ENCODE data around the gene HYDIN. TPM values are rescaled to one million over a fixed set of nuclear protein-coding genes. Genes with fewer than 3 reads are reported as not detected.
A peak's percentile ranks its signal among the peaks of the same experiment; 100 is the strongest.
"Not testable (repeated sequence)": the region's sequence is repeated elsewhere in the genome, so short reads cannot be mapped to it uniquely, and the experiment has no call there.

Gene HYDIN
- total and polyA plus RNA-seq, 12 donors: 0.04 to 3.1 (median 1.8) TPM

DNA sequence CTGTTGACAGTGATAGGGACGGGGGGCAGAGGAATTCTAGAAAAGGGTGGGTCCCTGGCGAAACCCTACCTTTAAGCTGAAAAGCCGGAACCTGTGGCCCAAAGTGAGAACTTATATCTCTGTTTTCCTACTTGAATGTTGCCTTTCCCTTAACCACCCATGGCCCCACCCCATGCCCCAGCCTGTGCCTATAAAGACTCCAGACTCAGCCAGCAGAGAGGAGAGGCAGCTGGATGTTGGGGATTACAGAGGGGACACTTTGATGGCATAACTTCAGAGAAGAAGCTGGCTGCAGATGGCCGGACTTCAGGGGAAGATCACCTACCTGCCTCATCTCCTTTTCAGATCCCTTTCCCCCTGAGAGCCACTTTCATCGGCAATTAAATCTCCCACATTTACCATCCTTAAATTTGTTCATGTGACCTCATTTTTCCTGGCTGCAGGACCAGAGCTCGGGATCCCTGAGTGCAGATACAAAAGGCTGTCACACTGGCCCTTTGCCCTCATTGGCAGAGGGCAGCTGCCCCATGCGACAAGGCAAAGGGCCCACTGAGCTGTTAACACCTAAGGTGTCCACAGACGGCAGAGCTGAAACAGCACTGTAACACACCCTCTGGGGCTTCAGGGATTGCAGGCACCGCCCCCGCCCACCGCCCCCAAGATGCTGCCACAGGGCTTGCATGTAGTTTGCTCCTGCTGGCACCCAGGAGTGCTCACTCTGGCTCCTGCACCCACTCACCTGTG, 191.0 kb downstream of the HYDIN start:
- WGBS, 2 donors: 75 to 80% methylated on average over 8 to 10 of the region's 11 CpGs
- DNase-seq (peak in 1 of 2 donors; percentile 18), ATAC-seq (peak in 5 of 8 donors; percentile 39 to 71 (median 63))
- intact Hi-C loops (cut with DNase I); H3K36me3 ChIP-seq; H3K27ac ChIP-seq; H3K4me3 ChIP-seq; H3K27me3 ChIP-seq; H3K9me3 ChIP-seq; H3K4me1 ChIP-seq: not testable (repeated sequence)

DNA sequence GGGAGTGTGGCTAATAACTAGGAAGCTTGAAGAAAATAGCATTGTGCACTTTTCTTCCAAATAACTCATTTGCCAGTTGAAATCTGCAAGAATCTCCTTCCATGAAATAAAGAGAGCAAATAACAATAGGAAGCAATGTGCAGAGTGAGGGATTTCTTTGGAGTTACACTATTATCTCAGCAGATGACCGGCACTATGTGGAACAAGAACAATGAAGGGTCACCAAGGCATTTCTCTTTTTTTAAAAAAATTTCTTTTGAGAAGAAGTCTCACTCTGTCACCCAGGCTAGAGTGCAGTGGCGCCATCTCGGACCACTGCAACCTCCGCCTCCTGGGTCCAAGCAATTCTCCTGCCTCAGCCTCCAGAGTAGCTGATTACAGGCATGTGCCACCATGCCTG, 192.1 kb downstream of the HYDIN start:
- H3K9me3 ChIP-seq; ATAC-seq; DNase-seq; H3K27ac ChIP-seq; H3K4me3 ChIP-seq; H3K27me3 ChIP-seq; H3K36me3 ChIP-seq; intact Hi-C loops (cut with DNase I); H3K4me1 ChIP-seq: not testable (repeated sequence)
- 88 to 93% methylated on average over 3 to 4 of the region's 4 CpGs for WGBS, 2 donors

GRCh38 chr16:71037987-71038386, 192.5 kb downstream of the HYDIN start:
- H3K4me3 ChIP-seq; H3K36me3 ChIP-seq; H3K4me1 ChIP-seq; H3K9me3 ChIP-seq; H3K27ac ChIP-seq; DNase-seq; intact Hi-C loops (cut with DNase I); H3K27me3 ChIP-seq; ATAC-seq: not testable (repeated sequence)
- WGBS, 2 donors: 68 to 71% methylated on average over 6 of the region's 6 CpGs

- ATAC-seq; H3K4me1 ChIP-seq; H3K4me3 ChIP-seq; H3K9me3 ChIP-seq; intact Hi-C loops (cut with DNase I); H3K27me3 ChIP-seq; DNase-seq; H3K27ac ChIP-seq; H3K36me3 ChIP-seq: not testable (repeated sequence)
- 36 to 40% methylated on average over 7 of the region's 8 CpGs for WGBS, 2 donors
Observed at GRCh38 chr16:71028032-71028727, 202.3 kb downstream of the HYDIN start.

- WGBS, 2 donors: 33 to 36% methylated on average over 1 of the region's 8 CpGs
- H3K27me3 ChIP-seq; ATAC-seq; H3K4me3 ChIP-seq; H3K27ac ChIP-seq; DNase-seq; H3K9me3 ChIP-seq; intact Hi-C loops (cut with DNase I); H3K4me1 ChIP-seq; H3K36me3 ChIP-seq: not testable (repeated sequence)
Observed at GRCh38 chr16:71027511-71027910, 203.0 kb downstream of the HYDIN start.

- ATAC-seq: peak in 5 of 8 donors; percentile 52 to 89 (median 80)
- H3K4me1 ChIP-seq: not testable (repeated sequence)
- 31 to 46% methylated on average over 3 of the region's 3 CpGs for WGBS, 2 donors
Observed at GRCh38 chr16:71023851-71024439, 206.6 kb downstream of the HYDIN start.

GRCh38 chr16:71021961-71022537, 208.5 kb downstream of the HYDIN start:
- intact Hi-C loops (cut with DNase I); H3K4me3 ChIP-seq; H3K27ac ChIP-seq; H3K36me3 ChIP-seq; DNase-seq; H3K4me1 ChIP-seq; H3K27me3 ChIP-seq; H3K9me3 ChIP-seq: not testable (repeated sequence)
- WGBS, 2 donors: 62 to 67% methylated on average over 3 of the region's 5 CpGs
- ATAC-seq: peak in 3 of 8 donors; percentile 28 to 64 (median 55)

More at GRCh38 chr16:71023851-71024439, 206.6 kb downstream of the HYDIN start:
- DNase-seq; H3K36me3 ChIP-seq; H3K27ac ChIP-seq; H3K9me3 ChIP-seq; intact Hi-C loops (cut with DNase I); H3K27me3 ChIP-seq; H3K4me3 ChIP-seq: not testable (repeated sequence)

DNA sequence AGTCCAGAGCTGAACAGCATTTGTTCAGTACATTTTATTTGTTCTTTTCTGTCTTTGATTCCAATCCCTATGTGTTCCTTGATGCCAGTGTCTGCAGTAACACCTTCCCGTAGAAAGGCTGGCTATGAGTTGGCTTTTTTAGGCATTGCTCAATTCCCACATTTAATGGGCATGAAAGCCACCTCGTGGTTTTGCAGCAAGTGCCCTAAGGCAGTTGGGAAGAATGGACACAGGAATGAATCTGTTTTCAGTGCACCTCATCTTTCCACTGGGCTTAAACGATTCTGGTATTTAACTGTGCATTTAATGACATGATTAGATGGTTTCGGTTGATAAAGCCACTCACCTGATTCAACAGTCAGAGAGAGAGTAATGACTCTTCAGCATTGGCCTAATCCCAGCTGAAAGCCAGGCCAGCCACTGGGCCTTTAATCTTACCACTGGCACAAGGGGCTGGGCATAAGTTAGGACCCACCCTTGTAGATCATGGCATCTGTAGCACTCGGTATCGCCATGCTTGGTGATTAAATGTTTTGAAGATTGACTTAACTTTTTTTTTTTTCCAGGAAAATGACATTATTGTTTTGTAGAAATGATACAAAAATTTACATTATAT, 211.3 kb downstream of the HYDIN start:
- H3K27ac ChIP-seq; H3K4me3 ChIP-seq; DNase-seq; ATAC-seq; H3K4me1 ChIP-seq; intact Hi-C loops (cut with DNase I); H3K9me3 ChIP-seq; H3K27me3 ChIP-seq; H3K36me3 ChIP-seq: not testable (repeated sequence)
- WGBS, 2 donors: 78 to 87% methylated on average over 5 to 6 of the region's 6 CpGs

GRCh38 chr16:71015419-71015818, 215.1 kb downstream of the HYDIN start:
- H3K4me3 ChIP-seq; ATAC-seq; H3K27me3 ChIP-seq; H3K4me1 ChIP-seq; H3K27ac ChIP-seq; DNase-seq; H3K36me3 ChIP-seq; H3K9me3 ChIP-seq; intact Hi-C loops (cut with DNase I): not testable (repeated sequence)
- 69 to 81% methylated on average over 4 to 5 of the region's 10 CpGs for WGBS, 2 donors

DNA sequence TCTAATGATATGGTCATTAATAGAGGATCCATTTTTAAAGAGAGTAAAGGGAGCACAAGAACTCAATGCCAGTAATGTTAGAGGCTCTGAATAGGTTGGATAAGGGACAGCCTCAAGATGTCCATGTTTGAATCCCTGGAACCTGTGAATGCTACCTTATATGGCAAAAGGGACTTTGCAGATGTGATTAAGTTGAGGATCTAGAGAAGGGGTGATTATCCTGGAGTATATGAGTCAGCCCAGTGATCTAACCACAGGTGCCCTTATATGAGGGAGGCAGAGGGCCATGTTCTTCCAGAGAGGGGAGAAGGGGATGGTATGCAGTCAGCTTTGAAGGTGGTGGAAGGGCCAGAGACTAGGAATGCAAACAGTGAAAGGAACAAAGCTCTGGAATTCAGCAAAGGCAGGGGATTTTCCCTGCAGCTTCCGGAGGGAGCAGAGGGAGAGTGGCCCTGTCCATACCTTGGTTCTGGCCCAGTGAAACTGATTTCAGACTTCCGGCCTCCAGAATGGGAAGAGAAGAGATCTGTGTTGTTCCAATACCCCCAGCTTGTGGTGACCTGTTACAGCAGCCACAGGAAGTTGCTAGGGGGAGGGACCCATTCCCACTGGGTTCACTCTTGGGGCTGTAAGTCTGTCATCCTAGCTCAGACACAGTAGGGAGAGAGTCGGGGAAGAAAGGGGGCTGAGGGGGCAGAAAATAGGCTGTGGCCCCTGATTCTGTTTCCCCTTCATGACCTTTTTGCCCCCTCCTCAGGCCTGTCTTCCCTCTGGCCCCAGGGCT, 220.9 kb downstream of the HYDIN start:
- H3K36me3 ChIP-seq; H3K27me3 ChIP-seq; intact Hi-C loops (cut with DNase I); ATAC-seq; H3K4me3 ChIP-seq; DNase-seq; H3K4me1 ChIP-seq; H3K27ac ChIP-seq; H3K9me3 ChIP-seq: not testable (repeated sequence)
- whole genome bisulfite sequencing, 2 donors: no CpG with 5 or more reads among the region's 3 CpGs
